DND-41 (cell line): ENCODE measurements around the gene GRID1.

Source experiments
- ATAC-seq: fragments of 200-7000 bp; cut with Tn5 transposase; 3 replicates; pipeline ENCODE4 v1.9.1; 2021; ENCODE audit warnings: low read depth; ENCODE audit not compliant: insufficient read depth
- DNase-seq: peaks from one replicate; pipeline ENCODE4 v3.0.0-alpha.2; 2020
- H2AFZ ChIP-seq: 2 replicates; pipeline ENCODE4 v1.6.0; 2012; ENCODE audit warnings: low read depth, low read length
- H3K27ac ChIP-seq: 2 replicates; pipeline ENCODE4 v1.5.1; 2012; ENCODE audit warnings: low read length, inconsistent platforms
- H3K27me3 ChIP-seq: fragments of 200-600 bp; sonication (generic); 2 replicates; pipeline ENCODE4 v1.6.0; 2012; ENCODE audit warnings: low read length, mild to moderate bottlenecking, inconsistent platforms; ENCODE audit not compliant: insufficient read depth, poor library complexity
- H3K36me3 ChIP-seq: 2 replicates; pipeline ENCODE4 v1.5.1; 2012; ENCODE audit warnings: low read length, inconsistent platforms; ENCODE audit not compliant: insufficient read depth
- H3K4me1 ChIP-seq: 2 replicates; pipeline ENCODE4 v1.5.1; 2012; ENCODE audit warnings: mild to moderate bottlenecking, low read length; ENCODE audit not compliant: insufficient read depth
- H3K4me2 ChIP-seq: 2 replicates; pipeline ENCODE4 v1.6.0; 2012; ENCODE audit warnings: mild to moderate bottlenecking, moderate library complexity, low read length, inconsistent platforms; ENCODE audit not compliant: insufficient read depth
- H3K4me3 ChIP-seq, 2 experiments: fragments of 200-600 bp in 1 of 2; shearing (Covaris generic) in 1 of 2; 2 replicates each; pipeline ENCODE4 v1.5.1; 2012 to 2016; ENCODE audit warnings: inconsistent platforms in 2 of 2, low read length in 2 of 2, mild to moderate bottlenecking in 2 of 2, low read depth in 1 of 2, moderate library complexity in 1 of 2
- H3K79me2 ChIP-seq: 2 replicates; pipeline ENCODE4 v1.6.0; 2012; ENCODE audit warnings: low read length, inconsistent platforms; ENCODE audit not compliant: insufficient read depth
- H3K9ac ChIP-seq: 2 replicates; pipeline ENCODE4 v1.6.0; 2012; ENCODE audit warnings: low read depth, mild to moderate bottlenecking, inconsistent platforms, low read length, moderate library complexity
- H3K9me3 ChIP-seq: 2 replicates; pipeline ENCODE4 v1.5.1; 2012; ENCODE audit warnings: low read length, moderate library complexity, mild to moderate bottlenecking, inconsistent platforms; ENCODE audit not compliant: insufficient read depth, severe bottlenecking
- H4K20me1 ChIP-seq: 2 replicates; pipeline ENCODE4 v1.6.0; 2012; ENCODE audit warnings: low read length; ENCODE audit not compliant: insufficient read depth
- CTCF ChIP-seq: IDR thresholded peaks from 2 replicates; pipeline ENCODE4 v1.5.1; 2012; ENCODE audit warnings: borderline replicate concordance, low read length, moderate library complexity, mild to moderate bottlenecking; ENCODE audit not compliant: poor library complexity, severe bottlenecking; ENCODE audit errors: extremely low read depth
- EZH2 ChIP-seq: IDR thresholded peaks from 3 replicates; pipeline ENCODE4 v1.6.1; 2012; ENCODE audit warnings: borderline replicate concordance, low read depth, mild to moderate bottlenecking, moderate library complexity, low read length, inconsistent platforms; ENCODE audit not compliant: severe bottlenecking

Gene GRID1

GRCh38 chr10:86294346-86295265 is 72.0 kb downstream of the GRID1 start:
- no peaks in the 10 kb centered on the region for H3K36me3 ChIP-seq
- no peaks in the 10 kb centered on the region for H3K27me3 ChIP-seq
- no peak overlapping the region for H3K27ac ChIP-seq
- no peak for TF ChIP-seq EZH2
- TF ChIP-seq CTCF: no peak
- 0 out of 2 replicates have a peak, but pooled peaks cover 2% of the 10 kb centered on the region for H4K20me1 ChIP-seq
- no peaks in the 10 kb centered on the region for H3K9me3 ChIP-seq
- ATAC-seq (no peak), DNase-seq (no peak)
- no peak overlapping the region for H3K4me3 ChIP-seq
- no peak overlapping the region for H3K4me2 ChIP-seq
- H3K4me1 ChIP-seq: no peaks in the 10 kb centered on the region
- H3K79me2 ChIP-seq: no peaks in the 10 kb centered on the region
- no peak overlapping the region for H3K9ac ChIP-seq
- H2AFZ ChIP-seq: no peak overlapping the region

- no peak for DNase-seq
- H3K27ac ChIP-seq: no peak overlapping the region
- no peak overlapping the region for H3K4me2 ChIP-seq
- H4K20me1 ChIP-seq: peaks cover 2% of the 10 kb centered on the region; the same call in 1 of the 2 replicates
- H3K9ac ChIP-seq: no peak overlapping the region
- no peak overlapping the region for H3K4me3 ChIP-seq
- H3K27me3 ChIP-seq: no peaks in the 10 kb centered on the region
- no peaks in the 10 kb centered on the region for H3K9me3 ChIP-seq
- H2AFZ ChIP-seq: no peak overlapping the region
- H3K36me3 ChIP-seq: no peaks in the 10 kb centered on the region
- no peak for TF ChIP-seq CTCF
- TF ChIP-seq EZH2: no peak
- no peaks in the 10 kb centered on the region for H3K4me1 ChIP-seq
- ATAC-seq: no peak
- H3K79me2 ChIP-seq: no peaks in the 10 kb centered on the region
These were observed 73.2 kb downstream of the GRID1 start for GRCh38 chr10:86293396-86293791.

- Histone ChIP-seq H3K9me3 (no peaks in the 10 kb centered on the region), H3K4me1 (no peaks in the 10 kb centered on the region), H3K4me3 (no peak overlapping the region), H2AFZ (no peak overlapping the region), H3K4me2 (no peak overlapping the region), H3K27me3 (no peaks in the 10 kb centered on the region), H3K79me2 (no peaks in the 10 kb centered on the region), H3K27ac (no peak overlapping the region), H3K36me3 (no peaks in the 10 kb centered on the region), H3K9ac (no peak overlapping the region), H4K20me1 (peaks cover 2% of the 10 kb centered on the region; the same call in 1 of the 2 replicates)
- DNase-seq (no peak), ATAC-seq (no peak)
- no peak for TF ChIP-seq EZH2
These were observed 73.9 kb downstream of the GRID1 start for GRCh38 chr10:86292462-86293395.
